Muscle of leg (tissue), 11 donors: ENCODE measurements around the gene DCHS1. TPM values are rescaled to one million over a fixed set of nuclear protein-coding genes. Genes with fewer than 3 reads are reported as not detected.

ENCODE experiments used
- DNase-seq: peaks from one replicate; pipeline ENCODE4 v3.0.0; 2013
- H3K27ac ChIP-seq: one replicate; pipeline ENCODE4 v1.5.1; 2013; ENCODE audit warnings: mild to moderate bottlenecking, low read length, control low read depth
- H3K27me3 ChIP-seq: one replicate; pipeline ENCODE4 v1.6.1; 2013; ENCODE audit warnings: low read length; ENCODE audit not compliant: control insufficient read depth, insufficient read depth
- H3K36me3 ChIP-seq: one replicate; pipeline ENCODE4 v1.6.1; 2013; ENCODE audit warnings: low read length; ENCODE audit not compliant: control insufficient read depth, insufficient read depth
- H3K4me1 ChIP-seq: one replicate; pipeline ENCODE4 v1.6.1; 2013; ENCODE audit warnings: low read length; ENCODE audit not compliant: control insufficient read depth, insufficient read depth
- H3K4me3 ChIP-seq: one replicate; pipeline ENCODE4 v1.5.1; 2013; ENCODE audit warnings: low read length, control low read depth
- H3K9me3 ChIP-seq: replicated peaks from 2 replicates; pipeline ENCODE4 v1.6.1; 2013; ENCODE audit warnings: low read depth, low read length; ENCODE audit not compliant: control insufficient read depth
- WGBS: methylation state at CpG from one replicate; pipeline ENCODE4 v1.1.5; 2013; ENCODE audit warnings: missing lambda C conversion rate; ENCODE audit not compliant: insufficient coverage; 5-methylcytosine and 5-hydroxymethylcytosine counted together
- polyA plus RNA-seq, 8 donors: library from polyadenylated mRNA; unstranded; fragments of 120-200 nt; gene quantifications; one replicate each; pipeline versions ENCODE4 v1.2.1 to v1.2.3, GENCODE V29; 2013; ENCODE audit warnings: inconsistent platforms in 1 of 8, low replicate concordance in 1 of 8; ENCODE audit not compliant: insufficient read length in 8 of 8, insufficient read depth in 1 of 8
- total RNA-seq: library from RNA; stranded (reverse); fragments of 120-200 nt; gene quantifications from one replicate; pipeline ENCODE4 v1.2.4, GENCODE V29; 2013

The DCHS1 gene
- total and polyA plus RNA-seq, 9 donors = 30.7 to 69.3 (median 49.9) TPM

GRCh38 chr11:6574816-6575715 lies 80.5 kb downstream of the DCHS1 start:
- 86% methylated on average over 2 of the region's 6 CpGs for WGBS

GRCh38 chr11:6572215-6572614 lies 83.4 kb downstream of the DCHS1 start:
- peaks cover 9% of the 10 kb centered on the region for H3K36me3 ChIP-seq
- H3K27me3 ChIP-seq = no peaks in the 10 kb centered on the region
- WGBS = no CpG with 5 or more reads among the region's 2 CpGs
- peaks cover 20% of the 10 kb centered on the region for H3K4me1 ChIP-seq
- no peak for DNase-seq
- no peak overlapping the region for H3K4me3 ChIP-seq
- no peaks in the 10 kb centered on the region for H3K9me3 ChIP-seq
- no peak overlapping the region for H3K27ac ChIP-seq

More at GRCh38 chr11:6574816-6575715, 80.5 kb downstream of the DCHS1 start:
- no peaks in the 10 kb centered on the region for H3K9me3 ChIP-seq
- H3K27me3 ChIP-seq = no peaks in the 10 kb centered on the region
- H3K27ac ChIP-seq = no peak overlapping the region
- peaks cover 8% of the 10 kb centered on the region for H3K36me3 ChIP-seq
- no peak overlapping the region for H3K4me3 ChIP-seq
- peaks cover 8% of the 10 kb centered on the region for H3K4me1 ChIP-seq
- no peak for DNase-seq

- no peak for DNase-seq
- Histone ChIP-seq H3K4me1 (peaks cover 15% of the 10 kb centered on the region), H3K36me3 (peaks cover 9% of the 10 kb centered on the region), H3K27ac (no peak overlapping the region), H3K27me3 (no peaks in the 10 kb centered on the region), H3K4me3 (no peak overlapping the region), H3K9me3 (no peaks in the 10 kb centered on the region)
- WGBS = 46% methylated on average over 20 of the region's 22 CpGs
Observed at GRCh38 chr11:6571434-6572008, 84.1 kb downstream of the DCHS1 start.

Other genes starting within 250 kb of the DCHS1 start
- gene APBB1, start 236.7 kb downstream of the DCHS1 start, total RNA-seq = 26.4 TPM
- gene APBB1, start 236.7 kb downstream of the DCHS1 start, polyA plus RNA-seq = 10 to 100 TPM; 26.0 to 33.2 (median 30.5) TPM
- gene HPX, start 214.8 kb downstream of the DCHS1 start, total RNA-seq = 1.3 TPM
- 1 to 10 TPM in 7 of 8 donors, under 1 TPM in 1; 0.88 to 3.9 (median 2.8) TPM for gene HPX, start 214.8 kb downstream of the DCHS1 start, polyA plus RNA-seq
- 15.3 TPM for gene TRIM3, start 181.9 kb downstream of the DCHS1 start, total RNA-seq
- 10 to 100 TPM; 11.4 to 20.0 (median 15.8) TPM for gene TRIM3, start 181.9 kb downstream of the DCHS1 start, polyA plus RNA-seq
- 29.7 TPM for gene ARFIP2, start 174.5 kb downstream of the DCHS1 start, total RNA-seq
- 10 to 100 TPM; 32.0 to 41.4 (median 35.9) TPM for gene ARFIP2, start 174.5 kb downstream of the DCHS1 start, polyA plus RNA-seq
- 19.8 TPM for gene TIMM10B, start 174.3 kb downstream of the DCHS1 start, total RNA-seq
- gene TIMM10B, start 174.3 kb downstream of the DCHS1 start, polyA plus RNA-seq = 10 to 100 TPM; 16.1 to 23.9 (median 17.6) TPM
- 4.1 TPM for gene DNHD1, start 158.5 kb downstream of the DCHS1 start, total RNA-seq
- gene DNHD1, start 158.5 kb downstream of the DCHS1 start, polyA plus RNA-seq = 10 to 100 TPM in 1 of 8 donors, 1 to 10 TPM in 7; 3.3 to 10.7 (median 6.7) TPM
- gene RRP8, start 52.2 kb downstream of the DCHS1 start, total RNA-seq = 24.3 TPM
- 10 to 100 TPM; 16.7 to 20.6 (median 18.8) TPM for gene RRP8, start 52.2 kb downstream of the DCHS1 start, polyA plus RNA-seq
- 144 TPM for gene ILK, start 52.0 kb downstream of the DCHS1 start, total RNA-seq
- 100 to 1,000 TPM; 139 to 165 (median 149) TPM for gene ILK, start 52.0 kb downstream of the DCHS1 start, polyA plus RNA-seq
- 76.3 TPM for gene TAF10, start 43.6 kb downstream of the DCHS1 start, total RNA-seq
- gene TAF10, start 43.6 kb downstream of the DCHS1 start, polyA plus RNA-seq = 100 to 1,000 TPM in 6 of 8 donors, 10 to 100 TPM in 2; 95.7 to 128 (median 110) TPM
- 17.1 TPM for gene TPP1, start 36.4 kb downstream of the DCHS1 start, total RNA-seq
- gene TPP1, start 36.4 kb downstream of the DCHS1 start, polyA plus RNA-seq = 10 to 100 TPM; 30.9 to 52.0 (median 37.8) TPM
- gene MRPL17, start 27.5 kb upstream of the DCHS1 start, total RNA-seq = 37.2 TPM
- gene MRPL17, start 27.5 kb upstream of the DCHS1 start, polyA plus RNA-seq = 10 to 100 TPM; 63.5 to 86.7 (median 71.7) TPM
- gene OR2AG2, start 116.2 kb upstream of the DCHS1 start, total RNA-seq = 0.04 TPM
- under 1 TPM in 3 of 8 donors, not detected in 5; 0.04 to 0.05 (median 0.04) TPM for gene OR2AG2, start 116.2 kb upstream of the DCHS1 start, polyA plus RNA-seq
- not detected for gene OR2AG1, start 127.2 kb upstream of the DCHS1 start, total RNA-seq
- gene OR2AG1, start 127.2 kb upstream of the DCHS1 start, polyA plus RNA-seq = under 1 TPM in 4 of 8 donors, not detected in 4; 0.04 to 0.05 (median 0.05) TPM
- gene OR6A2, start 143.9 kb upstream of the DCHS1 start, total RNA-seq = 0.04 TPM
- gene OR6A2, start 143.9 kb upstream of the DCHS1 start, polyA plus RNA-seq = under 1 TPM in 1 of 8 donors, not detected in 7; 0.04 TPM
- not detected for gene OR10A5, start 189.9 kb upstream of the DCHS1 start, total RNA-seq
- not detected for gene OR10A5, start 189.9 kb upstream of the DCHS1 start, polyA plus RNA-seq
- not detected for gene OR10A2, start 207.2 kb upstream of the DCHS1 start, total RNA-seq
- gene OR10A2, start 207.2 kb upstream of the DCHS1 start, polyA plus RNA-seq = not detected
- not detected for gene OR10A4, start 220.8 kb upstream of the DCHS1 start, total RNA-seq
- not detected for gene OR10A4, start 220.8 kb upstream of the DCHS1 start, polyA plus RNA-seq
- not detected for gene OR2D2, start 236.7 kb upstream of the DCHS1 start, total RNA-seq
- gene OR2D2, start 236.7 kb upstream of the DCHS1 start, polyA plus RNA-seq = not detected